HG02943 (cell line): Measurements from ENCODE around the gene AIF1L.
"Not testable (repeated sequence)": the region's sequence is repeated elsewhere in the genome, so short reads cannot be mapped to it uniquely, and the experiment has no call there.

Source experiments
- ATAC-seq: cut with Tn5 transposase; IDR thresholded peaks from one replicate; pipeline ENCODE4 v1.9.1; 2021; ENCODE audit warnings: mild to moderate bottlenecking, low read depth, moderate library complexity; ENCODE audit not compliant: unreplicated experiment

The AIF1L gene

DNA sequence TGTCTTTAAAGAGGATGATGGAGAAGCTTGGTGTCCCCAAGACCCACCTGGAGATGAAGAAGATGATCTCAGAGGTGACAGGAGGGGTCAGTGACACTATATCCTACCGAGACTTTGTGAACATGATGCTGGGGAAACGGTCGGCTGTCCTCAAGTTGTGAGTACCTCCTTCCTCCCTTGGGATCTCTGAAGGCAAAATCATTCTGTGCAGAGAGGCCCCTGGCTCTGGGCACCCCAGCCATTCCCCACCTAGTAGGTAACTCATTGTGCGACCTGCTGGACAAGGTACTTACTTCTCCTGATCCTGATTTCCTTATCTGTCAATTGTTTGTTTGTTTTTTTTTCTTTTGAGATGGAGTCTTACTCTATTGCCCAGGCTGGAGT, 21.4 kb downstream of the AIF1L start:
- ATAC-seq, result no peak

DNA sequence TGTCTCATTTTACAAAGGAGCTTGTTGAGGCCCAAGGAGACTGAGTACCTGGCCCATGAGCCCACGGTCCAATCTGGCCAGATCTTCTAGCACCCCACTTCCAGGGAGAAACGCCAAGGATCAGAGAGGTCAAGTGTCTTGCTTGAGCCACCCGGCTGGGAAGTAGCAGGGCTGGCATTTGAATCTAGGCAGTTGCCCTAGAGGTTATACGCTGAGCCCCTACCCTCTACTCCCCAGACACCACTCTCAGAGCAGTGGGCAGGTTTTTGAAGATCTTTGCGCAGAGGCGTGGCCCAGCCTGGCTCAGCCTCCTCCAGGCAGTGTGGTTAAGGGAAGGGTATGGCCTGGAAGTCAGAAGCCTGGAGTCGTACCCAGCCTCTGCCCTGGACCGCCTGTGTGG, 23.3 kb downstream of the AIF1L start:
- no peak for ATAC-seq

- no peak for ATAC-seq
These were observed 24.4 kb downstream of the AIF1L start for GRCh38 chr9:131120620-131121228.

DNA sequence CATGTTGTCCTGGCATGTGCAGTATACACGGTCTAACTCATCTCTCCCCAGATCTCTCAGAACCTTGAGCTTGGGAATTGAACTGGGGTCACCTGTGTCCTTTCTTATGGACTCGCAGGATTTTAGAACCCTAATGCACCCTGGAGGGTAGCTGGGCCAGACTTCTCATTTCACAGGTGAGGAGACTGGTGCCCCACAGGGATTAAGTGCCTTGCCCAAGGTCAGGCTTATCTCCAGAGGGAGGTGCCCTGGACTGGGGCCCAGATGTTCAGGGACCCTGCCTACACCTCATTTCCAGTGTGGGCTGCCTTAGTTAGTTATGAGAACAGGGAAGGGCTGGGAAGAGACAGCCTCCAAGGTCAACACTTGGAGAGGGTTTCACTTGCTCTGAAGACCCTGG, 25.0 kb downstream of the AIF1L start:
- no peak for ATAC-seq

DNA sequence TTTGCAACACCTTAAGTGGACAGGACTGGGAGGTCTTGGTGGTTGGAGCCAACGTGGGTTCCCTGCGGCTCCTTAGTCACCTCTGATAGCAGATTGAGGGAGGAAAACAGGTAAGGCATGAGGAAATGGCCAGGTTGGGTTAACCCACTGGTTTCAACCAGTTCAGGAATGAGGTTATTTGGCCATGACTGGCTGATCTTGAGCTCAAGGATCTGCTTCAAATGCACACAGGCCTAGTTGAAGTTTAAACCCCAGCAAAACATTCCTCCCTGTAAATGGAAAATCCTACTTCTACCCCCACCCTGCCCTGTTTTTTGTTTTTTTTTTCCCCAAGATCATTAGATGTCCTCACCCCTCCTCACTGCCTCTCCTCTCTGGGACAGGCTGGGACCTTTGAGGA, 25.8 kb downstream of the AIF1L start:
- ATAC-seq, result no peak

GRCh38 chr9:131125038-131125287, 28.6 kb downstream of the AIF1L start:
- ATAC-seq, result no peak

DNA sequence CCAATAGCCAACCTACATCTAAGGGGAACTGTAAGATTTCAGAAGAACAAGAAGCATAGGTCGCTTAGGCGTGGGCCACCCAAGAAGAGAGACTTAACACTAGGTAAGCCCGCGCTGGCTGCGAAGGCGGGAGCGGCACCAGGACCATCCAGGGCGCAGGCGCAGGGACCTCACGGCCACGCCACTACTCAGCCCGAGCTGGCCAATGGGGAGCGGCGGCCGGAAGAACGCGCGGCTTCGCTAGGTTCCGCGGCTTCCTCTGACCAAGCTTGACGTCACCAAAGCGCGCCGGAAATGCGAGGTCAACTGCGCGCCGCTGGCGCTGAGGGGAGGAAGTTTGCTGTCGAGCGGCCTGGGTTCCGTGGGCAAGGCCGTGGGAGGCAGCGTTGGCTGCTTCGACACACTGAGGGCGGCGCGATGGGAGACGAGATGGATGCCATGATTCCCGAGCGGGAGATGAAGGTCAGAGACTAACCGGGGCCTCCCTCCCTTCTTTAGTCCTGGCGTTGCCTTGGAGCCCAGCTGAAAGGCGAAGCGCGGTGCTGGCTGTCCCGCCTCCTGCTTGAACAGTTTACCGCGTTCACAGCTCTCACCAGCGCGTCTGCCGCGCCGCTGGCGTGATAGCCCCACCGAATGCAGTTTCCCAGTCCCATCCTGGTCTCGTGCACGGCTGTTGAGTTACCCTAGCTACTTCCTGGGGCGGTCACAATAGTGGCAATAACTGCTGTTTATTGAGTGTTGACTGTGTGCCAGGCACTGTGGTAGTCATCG, 29.1 kb downstream of the AIF1L start, which contains the start of gene NUP214:
NUP214 (plus strand) TSS at position 299 of the 771 bp plus-strand sequence; CDS start at position 418, 119 bp downstream.
- ATAC-seq, result peak; percentile 97

DNA sequence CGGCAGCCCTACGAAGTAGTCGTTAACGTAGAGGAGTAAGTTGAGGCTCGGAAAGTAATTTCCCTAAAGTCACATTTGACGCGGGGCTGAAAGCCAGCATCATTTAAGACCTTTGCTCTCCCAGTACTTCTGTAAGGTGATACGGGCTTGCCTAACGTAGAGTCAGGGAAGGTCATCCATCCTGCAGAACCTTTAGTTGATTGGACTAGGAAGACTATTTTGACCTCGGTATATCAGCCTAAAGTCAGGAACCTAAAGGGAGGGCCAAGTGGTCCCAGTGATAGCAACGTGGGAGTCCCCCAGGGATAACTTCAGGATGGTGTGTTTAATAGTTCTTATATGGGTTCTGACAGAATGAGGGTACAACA, 29.7 kb downstream of the AIF1L start:
- no peak for ATAC-seq

- no peak for ATAC-seq
These were observed 32.9 kb downstream of the AIF1L start for GRCh38 chr9:131129183-131129582.

GRCh38 chr9:131138676-131139075, 42.3 kb downstream of the AIF1L start:
- no peak for ATAC-seq

DNA sequence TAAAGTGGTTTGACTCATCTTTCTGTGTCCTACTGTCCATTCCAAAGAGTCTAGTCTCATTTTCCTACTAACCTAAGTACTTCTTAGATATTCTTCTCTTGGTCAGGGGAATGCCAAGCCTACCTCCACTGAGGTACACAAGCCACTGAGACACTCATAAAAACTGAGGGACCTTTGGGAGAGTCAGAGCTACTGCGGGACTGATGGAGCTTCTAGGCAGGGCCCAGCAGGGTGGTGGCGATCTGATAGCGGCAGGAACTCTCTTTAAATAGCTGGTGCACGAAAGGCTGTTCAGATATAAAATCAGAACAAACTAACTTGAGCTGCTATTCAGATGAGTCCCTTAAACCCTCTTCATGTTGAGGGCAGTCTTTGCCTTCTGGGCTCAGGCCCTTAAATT, 43.8 kb downstream of the AIF1L start:
- ATAC-seq, result no peak

GRCh38 chr9:131140550-131140949, 44.2 kb downstream of the AIF1L start:
- no peak for ATAC-seq

- no peak for ATAC-seq
These were observed 45.8 kb downstream of the AIF1L start for GRCh38 chr9:131142160-131142559.

- ATAC-seq, result no peak
These were observed 47.9 kb downstream of the AIF1L start for GRCh38 chr9:131144201-131144600.

- ATAC-seq, result no peak
These were observed 48.9 kb downstream of the AIF1L start for GRCh38 chr9:131145245-131145644.

- no peak for ATAC-seq
These were observed 49.9 kb downstream of the AIF1L start for GRCh38 chr9:131146186-131146585.

DNA sequence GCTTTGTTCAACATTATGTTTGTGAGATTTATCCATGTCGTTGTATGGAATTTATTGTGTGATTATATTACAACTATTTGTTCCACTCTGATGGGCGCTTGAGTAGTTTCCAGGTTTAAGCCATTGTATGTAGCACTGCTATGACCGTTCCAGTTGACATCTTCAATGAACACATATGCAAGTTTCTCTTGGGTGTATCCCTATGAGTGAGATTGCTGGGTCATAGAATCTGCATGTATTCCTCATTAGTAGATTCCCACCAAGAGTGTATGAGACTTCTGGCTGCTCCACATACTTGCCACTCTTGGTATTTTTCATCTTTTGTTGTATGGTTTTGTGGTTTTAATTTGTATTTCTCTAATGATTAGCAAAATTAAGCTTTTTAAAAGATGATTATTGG, 51.9 kb downstream of the AIF1L start:
- ATAC-seq, result no peak

DNA sequence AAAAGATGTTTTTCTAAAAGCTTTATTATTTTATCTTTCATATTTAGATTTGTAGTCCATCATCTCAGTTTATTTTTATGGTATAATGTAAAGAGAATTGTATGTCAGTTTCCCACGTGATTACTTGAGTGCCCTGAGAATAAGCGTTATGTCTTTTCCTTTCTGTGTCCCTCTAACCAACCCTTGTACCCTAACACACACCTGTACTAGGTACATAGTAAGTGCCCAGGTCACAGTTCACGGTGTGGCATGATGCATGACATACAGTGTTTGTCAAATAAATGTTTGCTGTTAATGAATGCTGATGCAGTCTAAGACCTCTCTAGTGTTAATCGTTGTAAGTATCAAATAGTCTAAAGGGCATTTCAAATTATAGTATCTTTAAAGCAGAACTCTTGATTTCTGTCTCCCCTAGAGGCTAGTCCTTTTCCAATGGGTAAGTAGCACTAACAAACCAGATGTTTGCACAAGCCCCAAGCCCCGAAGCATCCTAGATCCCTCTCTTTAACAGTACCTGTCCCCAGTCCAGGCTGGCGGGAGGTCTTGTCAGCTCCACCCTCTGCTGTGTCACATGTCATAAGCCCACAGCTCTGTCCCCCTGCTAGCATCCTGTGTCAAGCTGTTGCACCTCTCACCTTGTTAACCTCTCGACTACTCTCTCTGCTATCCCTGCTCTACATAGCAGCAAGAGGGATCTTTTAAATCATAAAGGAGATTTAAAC, 52.8 kb downstream of the AIF1L start:
- ATAC-seq, result no peak

- no peak for ATAC-seq
These were observed 53.3 kb downstream of the AIF1L start for GRCh38 chr9:131149688-131150053.

DNA sequence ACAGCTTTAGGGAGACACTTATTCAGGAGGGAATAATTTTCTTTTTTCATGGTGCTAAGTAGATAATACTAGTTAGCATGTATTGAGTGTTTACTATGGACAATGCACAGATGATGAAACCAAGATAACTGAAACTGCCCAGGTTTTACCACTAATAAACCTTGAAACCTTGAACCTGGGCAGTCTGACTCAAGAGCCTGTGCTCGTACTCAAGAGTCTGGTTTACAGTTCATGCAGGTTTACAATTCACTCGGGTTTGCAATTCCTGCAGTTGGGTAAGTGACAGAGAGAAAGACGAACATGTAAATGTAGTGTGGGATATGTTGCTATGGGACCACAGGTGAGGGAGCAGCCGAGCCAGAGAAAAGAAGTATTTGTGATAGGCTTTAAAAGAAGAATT, 57.3 kb downstream of the AIF1L start:
- ATAC-seq, result no peak

DNA sequence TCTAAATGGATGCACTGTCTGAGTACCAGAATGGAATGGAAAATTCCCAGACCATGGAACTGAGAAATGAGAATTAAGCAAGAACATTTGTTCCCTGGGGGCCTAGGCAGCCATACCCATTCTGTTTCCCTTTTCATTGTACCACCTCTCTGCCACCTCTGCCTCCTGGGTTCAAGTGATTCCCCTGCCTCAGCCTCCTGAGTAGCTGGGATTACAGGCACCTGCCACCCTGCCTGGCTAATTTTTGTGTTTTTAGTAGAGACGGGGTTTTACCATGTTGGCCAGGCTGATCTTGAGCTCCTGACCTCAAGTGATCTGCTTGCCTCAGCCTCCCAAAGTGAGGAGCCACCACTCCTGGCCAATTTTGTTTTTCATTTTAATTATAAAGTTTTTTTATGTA, 62.3 kb downstream of the AIF1L start:
- ATAC-seq, result not testable (repeated sequence)
